Right ventricle myocardium inferior (tissue), 1 donor: ENCODE measurements around the gene RTN4R. TPM values are rescaled to one million over a fixed set of nuclear protein-coding genes. Genes with fewer than 3 reads are reported as not detected.
A peak's percentile ranks its signal among the peaks of the same experiment; 100 is the strongest.

Source experiments
- ATAC-seq: fragments of 200-7000 bp; cut with Tn5 transposase; one replicate; pipeline ENCODE4 v1.9.1; 2020; ENCODE audit warnings: mild to moderate bottlenecking, moderate library complexity
- DNase-seq: peaks from one replicate; pipeline ENCODE4 v3.0.0; 2021; ENCODE audit errors: missing footprints
- intact Hi-C: fragments of 100-400 bp; cut with DNase I; formaldehyde crosslinking; loops from one replicate; pipeline ENCODE4 v1.11.0; 2022
- total RNA-seq: library from RNA; stranded (reverse); fragmentation: NEBNext Ultra II Directional; extraction: Animal tissue kit (Norgen Biotek cat#: 25700); gene quantifications from one replicate; pipeline ENCODE4 v1.2.1, GENCODE V29; 2021
- donor health status: DM: no; HTN: yes; CAD: no; lungs with severe emphysema.

The RTN4R gene
- total RNA-seq, 1 donor from 2014 or later = 1.2 TPM

DNA sequence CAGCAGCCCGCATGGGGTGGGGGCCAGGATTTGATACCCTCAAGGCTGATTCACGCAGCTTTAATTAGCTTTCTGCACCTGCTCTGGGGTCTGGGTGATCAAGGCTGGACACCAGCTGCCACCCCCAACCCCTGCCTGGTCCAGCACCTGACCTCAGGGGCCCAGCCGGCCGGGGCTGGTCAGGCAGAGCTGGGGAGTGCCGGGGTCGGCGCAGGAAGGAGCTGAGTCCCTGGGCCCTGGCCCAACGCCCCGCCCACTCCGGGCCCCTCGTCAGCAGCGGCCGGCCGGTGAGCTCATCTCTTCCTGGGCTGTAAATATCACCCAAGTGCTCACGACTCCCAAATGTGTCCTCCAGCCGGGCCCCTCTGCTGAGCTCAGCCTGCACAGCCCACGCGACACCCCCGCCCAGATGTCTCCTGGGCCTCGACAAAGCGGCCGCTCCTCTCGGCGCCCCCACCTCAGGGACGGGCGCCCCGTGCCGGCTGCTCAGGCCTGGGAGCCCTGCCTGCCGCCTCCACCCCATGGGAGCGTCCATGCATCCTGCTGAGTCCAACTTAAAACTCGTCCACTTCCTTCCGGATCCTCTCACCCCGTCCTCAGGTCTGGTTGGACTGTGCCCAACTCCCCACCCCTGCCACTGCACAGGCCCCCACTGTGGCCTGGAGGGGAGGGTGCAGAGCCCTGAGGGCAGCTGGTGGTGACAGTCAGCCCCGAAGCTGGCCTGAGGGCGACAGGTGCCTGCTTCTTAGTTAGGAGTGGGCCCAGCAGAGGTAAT, 29.0 kb downstream of the RTN4R start:
- no peak for ATAC-seq
- intact Hi-C loops = no loop called here

DNA sequence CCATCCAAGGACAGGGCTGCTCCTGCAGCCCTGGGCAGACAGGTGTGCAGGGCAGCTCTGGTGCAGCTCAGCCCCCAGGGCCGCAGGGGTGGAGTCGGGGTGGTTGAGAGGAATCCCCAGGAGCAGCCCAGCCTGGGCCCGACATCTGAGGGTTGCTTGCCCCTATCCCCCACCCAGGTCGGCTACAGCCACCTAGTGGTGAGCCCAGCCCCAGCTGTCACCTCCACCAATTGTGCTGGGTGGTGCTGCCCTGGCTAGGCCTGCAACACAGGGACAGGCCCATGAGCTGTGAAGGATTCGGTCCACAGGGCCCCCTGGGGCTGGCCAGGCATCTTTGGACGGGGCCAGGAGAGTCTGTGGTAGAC, 29.6 kb downstream of the RTN4R start:
- DNase-seq (no peak), ATAC-seq (peak; percentile 53)
- intact Hi-C loops = no loop called here

More for the DNA sequence above, 29.0 kb downstream of the RTN4R start:
- no peak for DNase-seq

DNA sequence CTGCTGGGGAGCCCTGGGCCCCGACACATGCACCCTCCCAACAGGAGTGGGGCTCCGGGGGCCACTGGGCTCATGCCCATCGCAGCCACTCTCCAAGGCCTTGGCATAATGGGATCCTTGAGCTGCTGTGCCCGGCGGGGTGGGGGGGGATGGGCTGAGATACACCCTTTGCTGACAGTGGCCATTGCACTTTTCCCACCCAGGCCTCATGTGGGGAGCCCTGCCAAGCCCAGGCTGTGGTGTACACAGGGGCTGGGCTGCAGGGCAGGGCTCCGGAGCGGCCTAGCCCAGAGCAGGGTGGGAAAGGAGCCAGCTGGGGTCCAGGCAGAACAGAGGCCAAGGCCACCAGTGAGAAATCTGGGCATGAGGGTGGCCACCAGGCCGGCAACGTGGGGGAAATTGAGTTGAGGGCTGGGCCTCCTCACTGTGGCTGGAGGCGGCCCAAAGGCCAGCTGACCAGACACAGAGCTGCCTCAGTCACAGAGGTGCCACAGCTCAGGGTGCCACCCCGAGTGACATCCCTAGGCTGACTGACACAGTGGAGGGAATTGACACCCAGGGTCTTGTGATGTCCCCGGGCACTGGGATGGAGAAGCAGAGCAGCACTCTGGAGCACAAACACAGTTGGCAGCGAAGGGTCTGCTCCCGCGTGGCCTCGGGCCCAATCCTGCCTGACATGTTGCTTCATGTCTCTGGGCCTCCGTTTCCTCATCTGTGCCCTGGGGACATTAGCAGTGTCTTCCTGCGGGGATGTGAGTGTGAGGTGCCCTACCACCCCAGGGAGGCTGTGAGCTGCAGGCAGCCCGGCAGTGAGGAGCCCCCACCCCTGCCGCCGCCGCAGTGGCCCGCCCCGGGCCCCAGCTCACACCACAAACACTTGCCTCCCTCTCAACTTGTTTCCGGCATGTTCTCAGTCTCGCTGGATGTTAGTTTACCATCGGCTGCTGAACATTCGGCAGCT, 30.4 kb downstream of the RTN4R start:
- intact Hi-C loops = no loop called here
- DNase-seq (no peak), ATAC-seq (no peak)

DNA sequence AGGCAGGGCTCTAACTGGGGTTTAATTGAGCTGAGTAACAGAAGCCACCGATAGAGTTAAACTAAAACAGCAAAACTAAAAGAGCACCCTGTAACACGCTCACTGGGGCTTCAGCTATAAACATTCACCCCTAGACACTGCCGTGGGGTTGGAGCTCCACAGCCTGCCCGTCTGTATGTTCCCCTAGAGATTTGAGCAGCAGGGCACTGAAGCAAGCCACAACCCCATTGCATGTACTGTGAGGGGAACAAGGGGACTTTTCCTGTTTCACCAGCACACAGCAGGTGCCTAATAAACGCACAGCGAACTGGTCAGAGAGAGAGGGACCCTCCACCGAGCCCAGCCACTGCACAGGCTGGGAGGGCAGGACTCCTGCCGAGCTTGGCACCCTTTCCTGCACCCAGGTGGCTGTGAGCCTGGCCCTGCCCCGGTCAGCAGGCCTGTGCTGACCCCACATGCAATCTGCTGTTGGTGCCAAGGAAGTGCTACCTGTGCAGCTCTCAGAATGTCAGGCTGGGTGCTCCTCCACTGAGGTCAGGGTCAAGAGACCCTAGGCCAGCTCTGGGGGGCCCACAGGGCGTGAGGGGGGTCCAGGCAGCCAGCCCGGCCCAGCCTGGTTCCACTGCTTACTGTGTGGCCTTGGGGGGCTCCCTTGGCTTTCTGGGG, 31.9 kb downstream of the RTN4R start:
- DNase-seq = no peak
- ATAC-seq = no peak
- intact Hi-C loops = no loop called here

DNA sequence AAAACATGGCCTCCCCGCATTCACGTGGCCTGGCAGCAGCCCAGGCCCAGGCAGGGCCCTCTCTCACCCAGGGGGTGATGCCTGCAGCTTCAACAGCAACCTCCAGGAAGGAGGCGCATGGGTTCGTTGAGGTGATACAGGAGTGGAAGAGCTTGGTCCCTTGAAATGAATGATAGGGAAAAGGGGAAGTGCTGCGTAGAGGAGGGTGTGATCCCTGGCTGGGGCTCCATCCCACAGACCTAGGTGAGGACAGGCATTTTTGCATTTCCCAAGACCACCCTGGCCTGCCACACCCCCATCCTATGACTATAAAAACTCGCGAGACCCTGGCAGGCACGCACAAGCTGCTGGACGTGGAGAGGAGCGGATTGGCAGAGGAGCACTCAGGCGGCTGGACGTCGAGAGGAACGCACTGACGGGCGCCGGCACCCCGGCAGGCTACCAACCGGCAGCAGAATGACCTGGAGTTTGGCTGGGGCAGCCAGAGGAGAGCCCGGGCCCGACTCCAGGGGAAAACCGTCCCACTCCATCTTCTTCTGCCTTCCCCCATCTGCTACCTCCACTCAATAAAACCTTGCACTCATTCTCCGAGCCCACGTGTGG, 32.6 kb downstream of the RTN4R start:
- ATAC-seq (no peak), DNase-seq (no peak)
- intact Hi-C loops = no loop called here

DNA sequence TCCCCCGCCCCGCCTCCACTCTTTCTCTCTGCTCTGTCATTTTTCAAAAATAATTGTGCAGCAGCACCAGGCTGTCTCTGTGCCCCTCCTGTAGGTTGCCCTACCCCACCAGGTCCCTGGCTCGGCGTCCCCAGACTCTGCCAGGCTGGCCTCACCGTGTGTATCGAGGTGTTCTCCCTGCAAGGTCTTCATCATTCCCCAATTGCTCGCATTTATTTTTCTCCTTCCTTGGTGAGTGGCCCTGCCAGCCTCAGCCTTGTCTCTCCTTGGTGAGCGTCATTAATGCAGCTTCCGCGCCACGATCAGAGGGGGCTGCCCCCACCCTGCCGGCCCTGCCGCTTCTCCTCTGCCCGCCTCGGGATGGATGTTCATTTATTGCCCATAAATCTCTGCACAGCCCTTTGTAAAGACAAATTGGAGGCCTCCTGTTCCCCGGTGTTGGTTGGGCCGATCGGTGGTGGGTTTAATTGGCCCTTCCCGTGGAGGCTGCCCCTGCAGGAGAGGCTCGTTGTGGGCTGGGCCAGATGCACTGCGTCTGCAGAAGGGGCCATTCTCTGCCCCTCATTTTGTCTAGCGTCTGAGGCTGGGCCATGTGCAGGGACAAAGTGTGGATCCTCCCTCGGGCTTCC, 33.2 kb downstream of the RTN4R start:
- ATAC-seq = no peak
- intact Hi-C loops = no loop called here
- DNase-seq = no peak

DNA sequence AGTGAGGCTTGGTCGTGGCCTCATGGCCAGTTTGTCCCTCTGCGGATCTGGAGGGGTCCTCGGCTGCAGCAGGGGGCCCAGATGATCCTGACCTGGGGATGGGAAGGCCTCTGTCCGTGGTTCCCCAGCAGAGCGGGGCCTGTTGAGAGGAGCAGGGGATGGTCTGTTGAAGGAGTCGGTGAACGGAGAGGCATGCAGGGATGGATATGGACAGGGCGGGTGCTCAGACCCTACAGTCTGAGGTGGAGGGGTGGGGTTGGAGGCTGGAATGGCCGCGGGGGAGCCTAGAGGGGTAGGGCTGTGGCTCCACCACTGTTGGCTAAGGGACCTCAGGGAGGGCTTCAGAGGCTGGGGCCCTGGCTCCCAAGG, 33.8 kb downstream of the RTN4R start:
- no peak for ATAC-seq
- intact Hi-C loops = no loop called here
- no peak for DNase-seq

DNA sequence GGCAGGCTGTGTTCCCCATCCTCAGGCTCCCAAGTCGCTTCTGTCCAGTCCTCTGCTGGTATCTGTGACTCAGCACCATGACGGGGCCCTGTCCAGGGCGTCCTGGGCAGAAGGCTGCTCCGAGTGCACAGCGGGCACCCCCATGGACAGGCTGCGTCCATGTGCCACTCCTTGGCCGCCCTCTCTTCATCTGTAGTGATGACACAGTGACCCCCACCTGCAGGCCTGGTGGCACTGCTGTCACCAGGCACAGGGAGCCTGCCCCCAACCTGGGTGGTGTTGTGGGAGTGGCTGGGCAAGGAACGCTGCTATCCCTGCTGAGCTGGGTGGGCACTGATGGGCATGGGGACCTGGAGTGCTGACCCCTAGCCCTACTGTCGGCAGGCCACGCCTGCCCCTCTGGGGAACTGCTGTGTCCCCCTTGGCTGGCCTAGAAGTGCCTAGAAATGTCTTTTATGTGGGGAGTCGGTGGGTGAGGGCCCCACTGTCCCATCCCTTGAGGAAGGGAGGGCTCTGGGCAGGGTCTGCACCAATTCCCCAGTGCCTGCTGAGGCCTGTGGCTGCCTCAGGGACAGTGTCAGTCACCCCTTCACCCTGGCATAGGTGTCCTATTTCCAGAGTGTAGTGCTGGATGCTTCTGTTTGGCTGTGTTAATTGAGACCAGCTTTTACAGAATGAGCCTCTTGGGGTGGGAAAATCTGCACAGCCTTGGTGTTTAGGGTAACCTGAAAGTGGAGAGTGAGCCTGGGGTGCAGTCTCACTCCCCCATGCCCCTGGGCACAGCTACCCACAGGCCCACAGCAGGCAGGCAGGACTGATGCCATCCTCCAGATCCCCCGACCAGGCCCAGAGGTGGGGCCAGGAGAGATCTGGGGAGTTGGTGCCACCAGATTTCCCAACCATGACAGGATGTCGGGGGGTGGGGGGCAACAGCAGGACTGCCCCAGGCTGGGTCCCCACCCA, 34.5 kb downstream of the RTN4R start:
- no peak for ATAC-seq
- intact Hi-C loops = no loop called here
- DNase-seq = no peak

DNA sequence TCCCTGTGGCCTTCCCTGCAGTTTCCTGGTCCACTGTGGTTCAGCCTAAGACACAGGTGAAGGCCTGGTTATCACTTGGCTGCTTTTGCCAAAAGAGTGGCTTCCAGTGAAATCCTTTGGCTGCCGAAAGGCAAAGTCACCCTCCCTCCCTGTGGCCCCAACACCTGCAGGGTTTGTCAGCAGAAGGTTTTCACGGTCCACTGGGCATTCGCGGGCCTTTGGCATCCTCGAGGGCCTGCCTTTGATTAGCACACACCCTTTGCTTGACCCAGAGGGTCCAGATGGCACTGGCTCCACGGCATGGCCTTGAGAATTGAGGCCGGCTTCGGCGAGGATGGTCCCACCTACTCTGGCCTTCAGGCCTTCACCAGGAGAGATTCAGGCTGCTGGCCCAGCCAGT, 35.3 kb downstream of the RTN4R start:
- ATAC-seq (no peak), DNase-seq (no peak)
- intact Hi-C loops = no loop called here

DNA sequence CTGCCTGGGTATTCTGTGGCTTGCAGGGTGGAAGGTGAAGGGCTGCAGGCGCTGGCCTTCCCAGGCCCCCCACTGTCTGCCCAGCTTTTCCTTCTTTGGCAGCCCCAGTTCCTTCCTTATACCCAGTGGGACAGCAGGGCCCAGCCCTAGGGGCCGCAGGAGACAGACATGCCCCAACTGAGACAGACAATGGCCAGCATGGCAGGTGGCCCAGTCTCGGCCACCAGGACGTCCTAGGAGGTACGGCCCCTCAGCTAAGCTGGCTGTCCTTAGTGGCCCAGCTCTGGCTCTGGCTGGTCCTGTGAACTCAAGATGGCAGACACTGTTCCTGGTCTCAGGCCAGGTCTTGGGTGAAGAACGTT, 35.9 kb downstream of the RTN4R start:
- ATAC-seq (no peak), DNase-seq (no peak)
- intact Hi-C loops = no loop called here

DNA sequence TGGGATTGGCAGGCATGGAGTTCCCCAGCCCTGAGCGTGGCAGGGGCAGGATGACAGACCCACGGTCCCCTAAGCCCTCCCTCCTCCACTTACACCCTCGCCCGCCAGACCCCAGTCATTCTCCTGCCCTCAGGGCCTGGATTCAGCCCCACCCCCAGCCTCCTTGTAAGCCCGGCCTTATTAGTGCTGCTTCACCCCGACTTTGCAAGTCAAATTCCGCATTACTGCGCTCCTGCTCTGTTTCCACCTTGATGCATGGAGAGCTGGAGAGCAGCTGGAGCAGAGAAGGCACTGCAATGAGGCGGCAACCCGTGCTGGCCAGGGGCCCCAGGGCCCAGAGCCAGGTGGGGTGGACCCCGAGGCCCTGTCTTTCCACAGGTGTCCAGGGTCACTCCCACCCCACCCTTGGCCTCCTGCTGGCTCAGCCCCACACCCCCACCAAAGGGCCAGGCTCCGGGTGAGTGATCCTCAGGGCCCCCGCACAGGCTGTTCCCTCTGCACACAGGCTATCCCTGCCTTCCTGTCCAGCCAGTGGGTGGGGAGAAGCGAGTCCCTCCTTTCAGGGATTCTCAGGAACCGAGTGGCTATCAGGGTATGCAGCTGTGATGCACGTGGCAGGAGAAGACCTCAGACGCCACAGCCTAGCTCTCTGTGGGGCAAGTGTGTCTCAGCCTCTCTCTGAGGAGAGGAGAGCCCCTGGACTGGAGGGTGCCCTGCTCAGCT, 36.4 kb downstream of the RTN4R start:
- intact Hi-C loops = no loop called here
- no peak for ATAC-seq
- DNase-seq = no peak

DNA sequence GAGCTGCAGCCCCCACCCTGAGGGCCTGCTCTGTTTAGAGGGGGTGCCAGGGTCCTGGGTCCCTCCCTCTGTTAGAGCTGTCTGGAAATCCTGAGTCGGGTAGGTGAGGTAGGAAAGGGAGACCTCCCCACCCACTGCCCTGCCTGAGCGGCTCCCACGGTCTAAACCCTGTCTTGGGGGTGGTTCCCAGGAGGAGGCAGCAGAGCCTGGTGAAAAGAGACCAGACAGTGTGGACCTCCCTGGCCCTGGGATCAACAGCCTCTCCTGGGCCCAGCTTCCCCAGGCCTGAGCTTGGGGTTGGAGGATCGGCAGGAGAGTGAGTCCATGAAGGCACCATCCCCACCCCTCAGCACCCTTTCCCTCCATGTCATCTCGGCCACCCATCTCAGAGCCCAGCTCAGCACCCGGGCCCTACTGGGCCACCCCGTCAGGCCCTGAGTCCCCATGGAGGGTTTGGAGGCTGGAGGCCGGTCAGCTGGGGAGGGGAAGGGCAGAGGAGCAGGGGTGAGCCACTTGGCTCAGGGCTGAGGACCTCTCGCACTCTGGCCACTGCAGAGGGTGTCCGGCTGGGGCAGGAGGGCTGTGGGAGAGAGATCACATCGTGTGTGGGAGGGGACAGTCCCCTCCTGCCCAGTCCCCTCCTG, 37.2 kb downstream of the RTN4R start:
- no peak for DNase-seq
- intact Hi-C loops = no loop called here
- no peak for ATAC-seq

DNA sequence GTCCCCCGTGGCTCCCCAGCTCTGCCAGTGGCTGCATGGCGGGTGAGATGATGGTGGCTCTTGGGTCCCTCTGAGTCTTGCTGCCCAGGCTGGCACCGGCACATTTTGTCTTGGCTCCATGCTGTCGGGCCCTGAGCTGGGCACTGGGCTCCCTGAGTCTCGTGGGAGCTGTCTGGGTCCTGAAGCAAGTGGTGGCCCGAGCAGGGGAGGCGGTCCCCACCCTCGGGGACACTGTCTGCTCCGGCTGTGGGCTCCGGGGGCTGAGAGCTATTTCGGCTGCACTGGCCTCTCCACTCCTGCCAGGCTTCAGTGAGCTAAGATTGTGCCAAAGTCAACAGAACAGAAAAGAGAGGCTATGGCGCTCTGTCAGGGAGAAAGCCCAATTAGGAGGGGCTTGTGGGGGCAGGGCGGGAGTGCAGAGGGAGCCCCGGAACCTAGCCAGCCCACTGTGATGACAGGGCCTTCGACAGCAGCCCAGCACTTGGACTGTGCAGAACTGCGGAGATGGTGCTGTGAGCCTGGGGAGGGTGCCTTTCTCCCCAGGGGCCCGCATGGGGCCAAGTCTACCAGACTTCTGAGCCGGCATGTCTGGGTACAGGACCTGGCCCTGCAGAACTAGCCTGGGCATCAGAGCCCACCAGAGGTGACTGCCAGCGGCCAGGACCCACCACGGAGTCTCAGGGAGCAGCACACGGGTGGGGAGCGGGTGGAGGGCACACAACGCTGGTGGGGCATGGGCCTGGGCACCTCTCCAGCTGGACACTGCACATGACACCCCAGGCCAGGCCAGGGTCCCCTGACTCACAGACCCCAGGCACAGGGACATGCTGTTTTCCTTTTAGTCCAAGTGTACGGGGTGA, 38.0 kb downstream of the RTN4R start:
- intact Hi-C loops = no loop called here
- ATAC-seq = peak; percentile 47
- DNase-seq = no peak

DNA sequence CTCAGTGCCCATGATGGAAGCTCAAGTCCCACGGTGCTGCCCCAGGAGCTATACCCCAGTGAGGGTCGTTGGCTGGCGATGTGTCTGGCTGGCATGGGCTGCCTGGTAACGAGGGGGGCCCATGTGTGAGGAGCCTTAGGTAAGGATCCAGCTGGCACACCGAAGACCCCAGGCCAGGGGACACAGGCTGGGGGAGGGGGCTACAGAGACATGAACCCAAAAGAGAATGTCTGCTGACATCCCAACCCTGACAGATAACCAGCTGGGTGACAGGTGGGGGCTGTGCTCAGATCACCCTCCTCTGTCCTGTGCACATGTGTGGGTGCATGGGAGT, 39.2 kb downstream of the RTN4R start:
- no peak for ATAC-seq
- no peak for DNase-seq
- intact Hi-C loops = no loop called here

DNA sequence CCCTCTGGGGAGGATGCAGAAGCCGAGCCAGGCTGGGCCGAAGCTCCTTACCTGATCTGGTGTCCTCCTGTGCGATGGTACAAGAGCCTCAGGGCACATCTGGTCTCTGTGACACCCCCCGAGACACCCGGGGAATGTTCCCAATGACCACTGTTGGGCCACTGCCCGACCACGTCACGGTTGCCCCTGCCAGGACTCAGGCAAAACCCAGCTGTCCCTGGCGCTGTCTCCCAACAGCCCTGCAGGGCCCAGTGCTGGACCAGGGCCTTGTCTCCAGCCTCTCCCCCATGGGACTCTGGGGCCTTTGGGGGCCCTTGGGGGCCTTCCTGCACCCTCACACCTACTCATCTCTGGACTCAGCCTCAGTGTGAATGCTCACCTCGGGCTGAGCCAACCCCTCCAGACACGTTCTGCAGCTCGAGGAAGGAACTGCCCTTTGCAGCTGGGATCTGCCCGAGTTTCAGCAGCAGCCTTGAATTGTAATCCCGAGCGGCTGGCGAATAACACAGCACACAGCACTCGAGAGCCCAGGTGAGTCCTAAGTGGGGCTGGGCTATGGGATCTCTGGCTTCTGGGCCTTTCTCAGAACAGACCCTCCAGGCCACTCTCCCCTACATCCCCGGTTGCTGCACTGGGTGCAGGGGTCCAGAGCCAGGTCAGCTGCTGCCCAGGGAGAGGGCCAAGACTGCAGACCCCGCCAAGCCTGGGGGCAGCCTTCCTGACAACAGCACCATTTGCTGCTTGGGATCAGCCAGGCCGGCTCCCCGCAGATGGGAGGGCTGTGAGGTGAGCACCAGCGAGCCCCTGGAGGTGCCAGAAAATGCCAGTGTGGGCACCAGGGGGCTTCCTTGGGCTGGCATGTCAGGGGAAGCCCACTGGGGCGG, 39.8 kb downstream of the RTN4R start:
- ATAC-seq (no peak), DNase-seq (no peak)
- intact Hi-C loops = no loop called here
